GM19467 (cell line): ENCODE results near the gene SLC9B2.

ENCODE experiments used
- ATAC-seq: cut with Tn5 transposase; IDR thresholded peaks from one replicate; pipeline ENCODE4 v1.9.1; 2021; ENCODE audit warnings: mild to moderate bottlenecking, moderate library complexity; ENCODE audit not compliant: unreplicated experiment

Gene SLC9B2

DNA sequence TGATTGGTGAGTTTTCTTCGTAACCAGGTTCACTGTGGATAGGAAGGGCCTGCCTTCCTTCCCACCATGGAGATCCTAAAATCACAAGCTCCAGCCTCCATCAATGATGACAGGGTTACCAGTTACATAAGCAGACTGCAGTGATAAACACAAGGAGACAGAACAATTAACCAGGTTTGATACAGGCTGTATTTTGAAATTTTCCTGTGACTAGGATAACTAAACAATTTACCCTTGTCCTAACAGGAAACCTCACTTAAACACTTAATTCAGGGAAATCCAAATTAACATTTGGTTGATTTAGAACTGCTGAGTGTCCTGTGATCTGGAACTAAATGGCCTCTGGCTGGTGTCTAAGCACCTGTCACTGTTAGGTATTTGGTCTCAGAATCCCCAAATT is 3.1 kb upstream of the SLC9B2 start:
- no peak for ATAC-seq

DNA sequence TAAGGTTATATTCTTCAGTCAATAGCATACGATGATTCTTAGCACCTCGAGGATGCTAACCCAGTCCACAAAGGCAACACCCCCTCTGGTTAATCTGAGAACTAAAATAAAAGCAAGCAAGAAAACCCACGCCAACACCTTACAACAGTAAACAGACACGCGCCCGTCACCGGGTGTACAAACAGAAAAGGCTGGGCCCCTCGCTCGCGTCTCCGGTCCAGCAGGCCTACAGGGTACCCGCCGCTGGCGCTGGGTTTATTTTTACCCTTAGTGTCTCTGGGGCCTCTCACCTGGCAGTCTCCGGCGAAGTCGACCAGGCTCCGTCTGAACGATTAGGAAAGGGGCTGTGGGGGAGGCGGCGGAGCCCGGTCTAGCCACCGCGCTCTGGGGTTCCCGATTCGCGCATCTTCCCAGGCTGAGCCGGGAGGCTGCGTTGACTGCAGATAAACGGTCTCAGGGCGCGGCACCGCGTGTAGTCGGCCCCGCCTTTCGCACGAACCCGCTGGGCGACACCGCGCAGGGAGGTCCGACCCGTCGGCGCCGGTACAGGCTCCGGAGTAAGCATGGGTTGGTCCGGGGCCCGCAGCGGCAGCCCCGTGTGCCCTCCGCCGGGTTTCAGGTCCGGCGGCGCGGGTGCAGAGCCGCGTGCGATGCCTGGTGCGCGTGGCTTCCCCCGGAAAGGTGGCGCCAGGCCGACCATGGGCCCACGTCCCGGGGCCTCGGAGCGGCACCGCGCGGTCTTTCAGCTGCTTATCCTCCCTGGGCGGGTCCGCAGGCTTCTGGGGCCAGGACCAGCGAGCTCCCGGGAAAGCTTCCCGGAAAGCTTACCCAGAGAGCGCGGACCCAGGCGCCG is 441 bp downstream of the SLC9B2 start:
- ATAC-seq = peak; percentile 55

DNA sequence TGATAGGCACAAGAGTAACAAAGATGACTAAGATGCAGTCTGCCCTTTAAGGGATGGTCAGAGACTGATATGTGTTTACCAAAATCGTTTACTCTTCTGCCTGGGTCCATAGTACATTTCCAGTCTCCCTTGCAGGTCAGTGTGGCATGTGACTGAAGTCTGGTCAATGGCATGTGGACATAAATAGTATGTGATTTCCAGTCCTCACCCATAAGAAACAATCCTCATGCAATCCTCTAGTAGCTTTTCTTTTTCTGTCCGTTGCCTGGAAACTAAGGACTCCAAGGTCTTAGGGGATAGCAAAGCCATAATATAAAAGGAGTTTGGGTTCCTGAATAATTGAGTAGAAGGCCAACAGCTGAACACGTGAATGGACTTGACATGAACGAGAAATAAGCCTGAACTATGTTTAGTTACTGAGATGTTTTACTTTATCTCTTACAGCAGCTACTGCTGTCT is 1.1 kb downstream of the SLC9B2 start:
- ATAC-seq = no peak

DNA sequence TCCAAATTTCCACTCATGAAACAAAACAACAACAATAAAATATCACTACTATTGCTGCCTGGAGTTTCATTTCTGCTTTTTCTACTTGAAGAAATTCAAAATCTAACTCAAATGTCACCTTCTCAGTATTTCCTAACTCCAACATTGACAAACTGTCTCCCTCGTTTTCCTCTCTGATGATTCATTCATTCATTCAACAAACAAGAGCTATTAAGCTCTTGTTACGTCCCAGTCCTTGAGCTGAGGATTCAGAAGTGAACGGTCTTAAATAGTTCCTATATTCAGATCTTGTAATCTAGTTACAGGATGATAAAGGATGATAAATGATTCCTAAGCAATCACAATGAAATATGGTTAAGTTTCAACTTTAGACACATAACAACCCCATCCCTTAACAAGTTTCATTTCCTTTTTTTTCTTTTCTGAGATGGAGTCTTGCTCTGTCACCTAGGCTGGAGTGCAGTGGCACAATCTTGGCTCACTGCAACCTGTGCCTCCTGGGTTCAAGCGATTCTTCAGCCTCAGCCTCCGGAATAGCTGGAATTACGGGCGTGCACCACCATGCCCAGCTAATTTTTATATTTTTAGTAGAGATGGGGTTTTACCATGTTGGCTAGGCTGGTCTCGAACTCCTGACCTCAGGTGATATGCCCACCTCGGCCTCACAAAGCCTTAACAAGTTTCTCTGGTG is 1.7 kb downstream of the SLC9B2 start:
- no peak for ATAC-seq

DNA sequence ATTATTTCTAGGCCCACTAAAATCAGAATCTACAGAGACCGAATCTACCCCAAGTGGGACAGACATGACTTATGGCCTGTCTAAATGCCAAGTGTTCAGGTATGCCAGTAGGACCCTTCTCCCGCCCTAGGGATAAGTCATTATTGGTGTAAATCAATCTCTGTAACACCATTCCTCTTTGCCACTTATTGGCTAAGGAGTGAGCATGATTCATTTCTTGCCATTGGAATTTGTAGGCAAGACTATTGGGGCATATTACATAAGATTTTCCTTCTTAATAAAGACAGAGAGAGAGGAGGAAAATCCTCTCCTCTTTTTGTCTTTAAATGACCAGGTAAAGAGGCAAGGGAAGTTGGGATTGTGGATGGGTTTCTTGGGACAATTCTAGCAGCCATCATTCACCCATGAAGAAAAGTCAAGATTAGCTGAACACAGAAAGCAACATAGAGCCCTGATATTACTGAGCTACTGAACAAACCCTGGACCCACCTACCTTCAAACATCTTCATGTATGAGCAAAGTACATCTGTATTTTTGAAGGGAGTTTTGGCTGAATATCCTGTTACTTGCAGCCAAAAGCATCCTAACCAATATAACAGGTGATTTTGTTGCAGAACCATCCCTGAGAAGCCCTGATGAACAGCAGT is 2.6 kb downstream of the SLC9B2 start:
- no peak for ATAC-seq

DNA sequence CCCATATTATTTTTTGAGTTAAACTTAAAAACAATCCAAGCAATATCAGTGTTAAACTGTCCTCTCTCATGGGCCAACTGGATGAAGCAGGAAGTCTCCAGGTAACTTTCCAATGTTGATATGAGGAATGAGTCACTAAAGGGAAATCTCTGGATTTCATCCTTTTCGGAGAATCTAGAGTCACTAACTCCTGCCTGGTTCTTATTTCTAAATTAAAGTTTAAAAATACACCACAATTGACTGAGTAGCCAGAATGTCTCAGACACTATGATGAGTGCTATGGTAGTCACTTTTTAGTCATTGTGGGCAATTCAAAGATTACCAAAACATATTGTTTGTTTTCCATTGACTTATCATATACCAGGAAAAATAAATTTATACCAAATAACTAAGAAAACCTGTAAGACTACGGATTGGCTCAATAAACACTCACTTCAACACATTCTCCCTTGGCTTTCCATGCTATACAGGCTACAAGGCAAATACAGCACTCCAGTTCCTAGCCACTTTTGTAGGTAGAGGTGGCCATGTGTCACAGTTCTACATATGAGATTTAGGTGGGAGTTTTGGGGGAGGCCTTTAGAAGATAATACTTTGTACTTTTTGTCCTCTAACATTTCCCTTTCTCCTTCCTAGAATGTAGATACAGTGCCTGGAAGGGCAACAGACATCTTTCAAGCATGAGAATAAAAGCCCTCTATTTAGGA is 8.6 kb downstream of the SLC9B2 start:
- ATAC-seq = no peak

DNA sequence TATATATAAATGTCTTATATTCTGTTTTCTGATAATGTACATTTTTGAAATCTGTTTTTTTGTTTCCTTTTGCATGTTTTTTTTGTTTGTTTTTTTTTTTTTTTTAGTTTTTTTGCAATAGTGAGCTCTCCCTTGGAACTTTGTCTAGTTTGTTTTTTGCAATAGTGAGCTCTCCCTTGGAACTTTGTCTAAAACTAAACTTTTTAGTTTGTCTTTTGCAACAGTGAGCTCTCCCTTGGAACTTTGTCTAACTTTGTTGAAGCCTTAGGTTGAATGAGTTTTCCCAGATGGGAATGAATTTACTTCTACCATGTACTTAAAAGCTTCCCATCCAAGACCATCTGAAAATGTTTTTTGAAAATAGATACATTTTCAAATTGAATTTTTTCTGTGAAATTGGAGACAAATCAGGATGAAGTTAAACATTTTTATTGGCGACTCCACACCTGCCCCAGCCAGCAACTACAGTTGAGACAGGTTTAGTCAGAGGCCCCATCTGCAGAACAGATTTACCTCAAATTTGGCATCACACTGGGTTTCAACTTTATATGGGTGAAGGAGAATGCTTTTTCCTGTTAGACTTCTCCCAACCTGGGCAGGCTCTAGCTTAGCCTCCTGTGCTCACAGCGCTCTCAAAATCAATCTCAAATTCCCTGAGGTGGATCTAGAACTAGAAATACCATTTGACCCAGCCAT is 16.0 kb downstream of the SLC9B2 start:
- ATAC-seq = no peak

DNA sequence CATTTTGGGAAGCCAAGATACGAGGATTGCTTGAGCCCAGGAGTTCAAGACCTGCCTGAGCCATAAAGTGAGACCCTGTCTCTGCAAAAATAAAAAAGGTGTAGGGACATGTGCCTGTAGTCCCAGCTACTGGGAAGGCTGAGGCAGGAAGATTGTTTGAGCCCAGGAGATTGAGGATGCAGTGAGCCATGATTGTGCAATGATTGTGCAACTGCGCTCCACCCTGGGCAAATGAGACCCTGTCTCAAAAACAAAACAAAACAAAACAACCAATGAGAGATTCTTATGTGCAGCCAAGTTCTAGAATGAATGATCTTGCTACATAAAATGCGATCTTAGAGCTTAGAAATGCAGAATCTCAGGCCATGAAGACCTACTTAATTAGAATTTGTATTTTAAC is 22.5 kb downstream of the SLC9B2 start:
- ATAC-seq = no peak

DNA sequence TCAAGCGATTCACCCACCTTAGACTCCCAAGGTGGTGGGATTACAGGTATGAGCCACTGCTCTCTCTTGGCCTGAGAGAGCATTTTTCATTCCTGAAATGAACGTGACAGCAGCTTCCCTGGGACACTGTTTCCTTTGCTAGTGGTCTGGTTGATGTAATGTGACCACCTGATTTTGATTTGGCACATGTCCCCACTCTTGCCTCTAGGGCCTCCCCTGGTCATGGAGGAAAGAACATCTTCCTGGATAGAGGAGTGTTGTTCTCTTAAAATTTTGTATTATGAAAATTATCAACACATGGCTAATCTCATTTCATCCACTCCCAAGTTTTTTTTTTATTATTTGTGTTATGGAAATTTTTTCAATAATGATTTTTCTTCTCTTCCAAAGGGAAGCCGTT is 23.8 kb downstream of the SLC9B2 start:
- no peak for ATAC-seq

DNA sequence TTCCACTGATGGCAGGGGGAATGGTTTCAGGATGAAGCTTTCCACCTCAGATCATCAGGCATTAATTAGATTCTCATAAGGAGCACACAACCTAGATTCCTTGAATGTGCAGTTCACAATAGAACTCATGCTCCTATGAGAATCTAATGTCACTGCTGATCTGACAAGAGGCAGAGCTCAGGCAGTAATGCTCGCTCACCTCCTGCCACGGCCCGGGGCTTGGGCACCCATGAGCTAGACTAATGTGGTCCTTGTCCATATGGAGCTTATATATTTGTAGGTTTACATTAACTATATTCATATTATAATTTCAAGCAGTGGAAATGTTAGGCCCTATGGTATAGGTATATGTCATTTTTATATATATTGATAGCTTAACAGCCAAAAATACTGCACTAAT is 24.4 kb downstream of the SLC9B2 start:
- ATAC-seq = no peak

DNA sequence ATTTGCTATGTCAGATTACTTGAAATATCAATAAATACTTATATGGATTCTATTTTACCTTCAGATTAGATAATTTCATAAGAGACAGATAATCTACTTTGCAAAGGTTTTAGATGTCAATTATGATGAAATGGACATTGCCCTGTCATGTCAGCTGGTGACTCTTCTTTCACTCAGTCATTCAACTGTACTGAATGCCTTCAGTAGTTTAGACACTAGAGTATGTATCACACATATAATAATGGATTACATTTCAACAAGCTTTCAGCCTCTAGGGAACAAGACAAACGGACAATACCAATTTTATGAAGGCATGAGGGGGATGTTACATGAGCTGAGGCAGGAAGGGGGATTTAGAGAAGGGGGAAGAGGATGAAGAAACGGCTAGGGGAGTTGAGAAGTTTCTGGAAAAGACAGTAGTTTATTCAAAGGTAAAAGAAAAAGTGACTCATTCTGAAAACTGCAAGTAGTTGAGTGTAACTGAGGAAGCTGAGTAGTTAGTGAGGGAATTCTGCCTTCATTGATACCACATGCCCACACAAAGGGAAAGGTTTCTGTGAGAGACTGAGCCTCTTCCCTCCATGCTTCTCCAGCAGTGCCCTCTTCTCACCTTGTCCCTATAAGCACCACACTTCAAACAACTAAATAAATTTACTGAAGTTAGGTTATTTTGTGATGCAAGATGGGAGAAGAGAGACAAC is 25.7 kb downstream of the SLC9B2 start:
- no peak for ATAC-seq

DNA sequence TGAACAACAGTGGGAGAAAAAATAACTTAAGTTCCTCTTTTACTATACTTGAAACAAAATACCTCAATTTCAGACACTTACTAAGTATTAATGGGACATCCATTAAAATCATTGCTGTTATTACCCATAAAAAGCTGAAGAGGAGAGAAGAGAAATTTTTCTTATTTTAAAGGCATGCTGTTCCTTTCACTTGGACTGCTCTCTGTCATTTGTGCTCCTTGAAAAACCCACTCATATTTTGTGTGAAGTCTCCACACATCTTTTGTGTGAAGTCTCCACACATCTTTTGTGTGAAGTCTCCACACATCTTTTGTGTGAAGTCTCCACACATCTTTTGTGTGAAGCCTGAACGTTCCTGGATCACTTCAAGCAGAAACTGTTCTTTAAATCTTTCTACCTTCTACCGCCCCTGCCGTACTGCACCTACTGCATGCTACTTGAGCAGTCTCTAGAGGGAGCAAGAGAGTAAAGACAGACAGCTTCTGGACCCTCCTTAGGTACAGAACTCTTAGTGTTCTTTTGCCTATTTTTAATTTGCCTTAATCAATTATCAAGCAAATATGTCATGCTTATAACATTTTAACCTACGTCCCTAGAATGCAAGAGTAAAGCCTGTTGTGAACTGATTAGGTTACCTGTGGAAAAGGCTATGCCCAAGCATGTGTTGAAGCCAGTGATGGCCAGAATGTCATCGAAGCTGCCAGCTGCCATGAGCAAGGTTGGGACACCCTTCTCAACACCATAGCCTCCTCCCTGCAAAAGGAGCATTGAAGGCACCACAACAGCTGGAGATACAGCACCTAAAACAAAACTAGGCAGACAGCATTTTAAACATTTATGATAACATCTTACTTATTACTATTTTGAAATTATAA is 29.9 kb downstream of the SLC9B2 start:
- peak; percentile 87 for ATAC-seq

DNA sequence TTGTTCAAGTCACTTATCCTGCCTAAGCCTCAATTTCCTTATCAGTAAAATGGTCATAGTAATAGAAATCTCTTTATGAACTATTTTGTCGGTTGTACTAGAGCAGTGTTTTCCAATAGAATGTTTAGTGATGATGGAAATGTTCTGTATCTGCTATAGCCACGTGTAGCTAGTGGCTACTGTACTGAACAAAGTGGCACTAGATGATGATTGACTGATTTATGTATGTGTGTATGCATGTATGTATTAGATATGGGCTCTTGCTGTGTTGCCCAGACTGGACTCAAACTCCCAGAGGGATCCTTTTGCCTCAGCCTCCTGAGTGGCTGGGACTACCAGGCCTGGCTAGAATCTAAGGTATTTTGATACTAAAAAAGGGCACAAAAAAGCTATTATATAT is 32.4 kb downstream of the SLC9B2 start:
- ATAC-seq = no peak

DNA sequence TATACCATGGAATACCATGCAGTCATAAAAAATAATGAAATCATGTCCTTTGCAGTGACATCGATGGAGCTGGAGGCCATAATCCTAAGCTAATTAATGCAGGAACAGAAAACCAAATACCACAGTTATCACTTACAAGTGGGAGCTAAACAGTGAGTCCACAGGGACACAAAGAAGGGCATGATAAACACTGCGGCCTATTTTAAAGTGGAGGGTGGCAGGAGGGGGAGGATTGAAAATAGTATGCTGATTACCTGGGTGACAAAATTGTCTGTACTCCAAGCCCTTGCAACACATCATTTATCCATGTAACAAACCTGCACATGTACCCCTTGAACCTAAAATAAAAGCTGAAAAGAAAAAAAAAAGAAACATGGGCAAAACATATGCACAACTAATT is 40.4 kb downstream of the SLC9B2 start:
- ATAC-seq = no peak

DNA sequence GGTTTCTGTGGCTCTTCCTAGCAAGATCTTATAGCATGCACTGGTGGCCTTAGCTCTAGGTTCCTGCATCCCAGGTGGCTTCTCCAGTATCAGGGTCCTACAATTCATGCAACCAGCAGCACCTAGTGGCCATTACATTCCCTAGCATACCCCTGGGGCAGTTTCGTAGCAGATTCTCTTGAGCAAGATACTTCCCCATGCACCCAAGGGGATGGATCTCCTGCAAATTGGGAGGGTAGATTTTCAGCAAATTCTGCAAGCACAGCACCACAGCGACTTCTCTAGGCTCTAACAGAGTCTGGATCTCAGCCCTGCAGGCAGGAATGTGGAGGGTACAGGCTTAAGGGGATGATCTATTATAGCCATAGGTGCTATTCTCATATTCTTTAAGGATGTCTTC is 44.0 kb downstream of the SLC9B2 start:
- ATAC-seq = no peak

DNA sequence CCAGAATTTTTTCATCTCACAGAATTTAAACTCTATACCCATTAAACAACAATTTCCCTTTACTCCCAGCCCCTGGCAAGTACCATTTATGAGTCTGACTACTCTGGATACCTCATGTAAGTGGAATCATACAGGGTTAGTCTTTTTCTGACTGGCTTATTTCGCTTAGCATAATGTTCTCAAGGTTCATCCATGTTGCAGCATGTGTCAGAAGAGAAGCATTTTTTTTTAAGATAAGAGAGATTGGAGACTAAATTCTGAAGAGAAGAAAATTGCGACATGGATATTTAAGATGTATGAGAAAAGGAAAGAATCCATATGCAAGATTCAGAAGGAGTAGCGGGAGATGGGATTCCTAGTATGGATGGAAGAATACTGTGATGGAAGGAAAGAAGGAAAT is 45.8 kb downstream of the SLC9B2 start:
- ATAC-seq = no peak

DNA sequence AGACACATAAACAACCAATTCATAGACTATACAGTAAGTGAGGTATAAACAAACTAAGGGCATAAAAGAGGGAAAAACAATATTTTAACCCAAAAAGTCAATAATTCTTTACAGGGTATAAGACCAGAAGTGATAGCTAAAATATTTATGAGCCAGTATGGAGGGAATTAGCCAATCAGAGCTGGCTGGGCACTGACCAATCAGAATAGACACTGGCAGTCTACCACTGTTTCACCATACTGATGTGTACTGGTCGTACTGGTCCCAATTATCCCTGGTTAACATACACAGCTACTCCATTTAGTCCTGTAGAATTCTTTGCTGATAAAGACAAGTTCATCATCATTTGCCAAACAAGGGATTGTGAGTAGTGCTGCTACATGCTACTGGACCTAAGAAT is 47.3 kb downstream of the SLC9B2 start:
- no peak for ATAC-seq

DNA sequence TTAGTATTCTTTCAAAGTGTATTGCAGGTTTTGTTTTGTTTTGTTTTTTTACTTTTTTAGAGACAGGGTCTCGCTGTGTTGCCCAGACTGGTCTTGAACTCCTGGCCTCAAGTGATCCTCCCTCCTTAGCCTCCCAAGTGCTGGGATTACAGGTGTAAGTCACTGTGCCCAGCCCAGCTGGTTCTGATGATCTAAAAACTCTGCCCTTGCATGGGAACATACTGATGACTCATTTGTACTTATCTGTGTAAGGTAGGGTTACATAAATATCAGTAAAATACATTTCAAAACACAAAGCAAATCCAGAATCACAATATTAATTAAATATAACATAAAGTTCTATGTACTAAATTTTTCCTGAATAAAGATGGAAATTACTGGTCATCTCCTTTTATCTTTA is 49.7 kb downstream of the SLC9B2 start:
- no peak for ATAC-seq

DNA sequence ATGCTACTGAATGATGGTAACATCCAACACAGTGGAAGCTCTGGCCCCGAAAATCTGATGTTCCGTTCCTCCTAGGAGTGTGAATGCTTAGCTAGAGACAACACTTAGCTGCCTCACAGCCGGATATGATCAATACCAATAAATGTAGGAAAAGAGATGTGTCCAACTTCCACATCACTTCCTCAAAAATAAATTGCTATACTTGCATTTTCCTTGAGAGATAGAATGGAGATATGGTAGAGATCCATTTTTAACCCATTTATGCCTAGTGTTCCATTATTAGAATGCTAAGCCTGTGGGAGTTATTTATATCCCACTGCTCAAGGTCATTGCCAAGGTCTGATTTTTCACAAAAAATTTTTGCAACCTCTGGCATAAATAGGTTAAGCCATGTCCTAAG is 51.6 kb downstream of the SLC9B2 start:
- ATAC-seq = no peak
